H1 (cell line): ENCODE measurements around the gene CAMSAP1. TPM values are rescaled to one million over a fixed set of nuclear protein-coding genes. Genes with fewer than 3 reads are reported as not detected.

Experiments
- CTCF ChIA-PET: fragments of 300-600 bp; sonication (Branson Sonifier 250); formaldehyde crosslinking; loops from one replicate; lab custom pipeline; 2021; ENCODE audit not compliant: partially characterized antibody; lab: Charles Lee
- POLR2A ChIA-PET: fragments of 300-600 bp; sonication (Branson Sonifier 250); formaldehyde crosslinking; loops from one replicate; lab custom pipeline; 2021; ENCODE audit warnings: inconsistent platforms; ENCODE audit not compliant: partially characterized antibody; lab: Charles Lee
- DNase-seq, 2 experiments: peaks; one replicate each; pipeline versions ENCODE4 v3.0.0 to v3.0.0-alpha.2; 2010 to 2022; ENCODE audit warnings: low spot score in 2 of 2, low read depth in 1 of 2, mixed read lengths in 1 of 2
- FAIRE-seq: peaks from 2 replicates; lab custom pipeline; 2011; peaks lifted over from hg19 to GRCh38; lab: Jason Lieb, UNC
- H2AFZ ChIP-seq: 2 replicates; pipeline ENCODE4 v1.8.1; 2012; ENCODE audit warnings: low read length, inconsistent platforms
- H2AK5ac ChIP-seq: 2 replicates; pipeline ENCODE4 v1.6.1; 2013; ENCODE audit warnings: low read depth, low read length
- H2BK120ac ChIP-seq: replicated peaks from 2 replicates; pipeline ENCODE3; 2013; ENCODE audit warnings: low read depth, low read length, inconsistent platforms
- H2BK12ac ChIP-seq: 2 replicates; pipeline ENCODE4 v1.6.1; 2013; ENCODE audit warnings: low read depth, low read length
- H2BK15ac ChIP-seq: 2 replicates; pipeline ENCODE4 v1.6.1; 2013; ENCODE audit warnings: low read length
- H2BK20ac ChIP-seq: 2 replicates; pipeline ENCODE4 v1.6.1; 2013; ENCODE audit warnings: low read length
- H2BK5ac ChIP-seq: 2 replicates; pipeline ENCODE4 v1.6.1; 2013; ENCODE audit warnings: low read depth, low read length
- H3K14ac ChIP-seq: 2 replicates; pipeline ENCODE4 v1.6.1; 2013; ENCODE audit warnings: inconsistent platforms; ENCODE audit not compliant: insufficient read length
- H3K18ac ChIP-seq: 2 replicates; pipeline ENCODE4 v1.6.1; 2013; ENCODE audit warnings: low read length; ENCODE audit errors: extremely low read depth
- H3K23ac ChIP-seq: 2 replicates; pipeline ENCODE4 v1.6.1; 2013; ENCODE audit warnings: inconsistent platforms; ENCODE audit not compliant: insufficient read length
- H3K23me2 ChIP-seq: 2 replicates; pipeline ENCODE4 v1.6.1; 2013; ENCODE audit warnings: low read depth, low read length
- H3K27ac ChIP-seq: 2 replicates; pipeline ENCODE4 v1.6.1; 2011; ENCODE audit warnings: low read depth, low read length, inconsistent platforms
- H3K27me3 ChIP-seq, 4 experiments: replicated peaks in 1 of 4; 1 replicate in 1 of 4; 2 replicates in 3 of 4; pipeline versions ENCODE4 v1.6.1 to v1.8.1; 2011 to 2013; ENCODE audit warnings: low read length in 3 of 4, mild to moderate bottlenecking in 3 of 4, inconsistent platforms in 2 of 4, mixed read lengths in 2 of 4, moderate library complexity in 1 of 4; ENCODE audit not compliant: control insufficient read depth in 3 of 4, insufficient read depth in 3 of 4; ENCODE audit errors: extremely low read depth in 1 of 4
- H3K36me3 ChIP-seq, 4 experiments: 2 replicates each; pipeline versions ENCODE4 v1.6.1 to v1.8.1; 2011 to 2013; ENCODE audit warnings: mild to moderate bottlenecking in 4 of 4, low read length in 3 of 4, moderate library complexity in 2 of 4, control low read depth in 1 of 4, inconsistent platforms in 1 of 4; ENCODE audit not compliant: insufficient read depth in 4 of 4, control insufficient read depth in 2 of 4
- H3K4ac ChIP-seq: replicated peaks from 2 replicates; pipeline ENCODE3; 2013; ENCODE audit warnings: low read length, low read depth, mixed read lengths, inconsistent platforms; ENCODE audit not compliant: insufficient read length
- H3K4me1 ChIP-seq, 4 experiments: replicated peaks in 1 of 4; 1 replicate in 1 of 4; 2 replicates in 3 of 4; pipeline versions ENCODE4 v1.6.1 to v1.8.1; 2011 to 2013; ENCODE audit warnings: low read length in 3 of 4, inconsistent platforms in 2 of 4, mixed read lengths in 1 of 4; ENCODE audit not compliant: insufficient read depth in 4 of 4, control insufficient read depth in 3 of 4
- H3K4me2 ChIP-seq, 2 experiments: 2 replicates each; pipeline versions ENCODE4 v1.6.1 to v1.8.1; 2011 to 2013; ENCODE audit warnings: low read depth in 2 of 2, low read length in 2 of 2, control low read depth in 1 of 2, inconsistent platforms in 1 of 2, mild to moderate bottlenecking in 1 of 2; ENCODE audit not compliant: insufficient read depth in 1 of 2
- H3K4me3 ChIP-seq, 4 experiments: fragments of 200-600, 300-600 bp in 1 of 4; sonication (generic), shearing (Covaris generic), sonication (Bioruptor Twin) in 1 of 4; 2 replicates each; pipeline versions ENCODE4 v1.5.1 to v1.8.1; 2011 to 2016; ENCODE audit warnings: low read length in 4 of 4, low read depth in 3 of 4, control low read depth in 2 of 4, inconsistent platforms in 2 of 4, mild to moderate bottlenecking in 2 of 4, mixed read lengths in 1 of 4, moderate library complexity in 1 of 4; ENCODE audit not compliant: insufficient read depth in 2 of 4; ENCODE audit errors: extremely low read depth in 1 of 4
- H3K56ac ChIP-seq: replicated peaks from 2 replicates; pipeline ENCODE3; 2013; ENCODE audit warnings: low read depth, mild to moderate bottlenecking, mixed read lengths, low read length, inconsistent platforms; ENCODE audit not compliant: insufficient read length
- H3K79me1 ChIP-seq: 2 replicates; pipeline ENCODE4 v1.6.1; 2013; ENCODE audit warnings: low read depth, low read length, control low read depth
- H3K79me2 ChIP-seq, 2 experiments: 2 replicates each; pipeline versions ENCODE4 v1.6.1 to v1.8.1; 2012 to 2013; ENCODE audit warnings: low read length in 2 of 2, mild to moderate bottlenecking in 2 of 2, inconsistent platforms in 1 of 2; ENCODE audit not compliant: insufficient read depth in 2 of 2, control insufficient read depth in 1 of 2
- H3K9ac ChIP-seq, 4 experiments: replicated peaks in 1 of 4; 1 replicate in 1 of 4; 2 replicates in 3 of 4; pipeline versions ENCODE4 v1.6.1 to v1.8.1; 2011 to 2013; ENCODE audit warnings: low read depth in 3 of 4, low read length in 3 of 4, control low read depth in 2 of 4, mild to moderate bottlenecking in 2 of 4, moderate library complexity in 2 of 4, inconsistent platforms in 1 of 4; ENCODE audit errors: extremely low read depth in 1 of 4
- H3K9me3 ChIP-seq, 2 experiments: 2 replicates each; pipeline versions ENCODE4 v1.6.1 to v1.8.1; 2012 to 2013; ENCODE audit warnings: mild to moderate bottlenecking in 2 of 2, moderate library complexity in 2 of 2, control low read depth in 1 of 2, inconsistent platforms in 1 of 2, low read depth in 1 of 2, low read length in 1 of 2, mixed read lengths in 1 of 2; ENCODE audit not compliant: insufficient read depth in 2 of 2
- H4K20me1 ChIP-seq, 2 experiments: replicated peaks in 1 of 2; 2 replicates each; pipeline versions ENCODE3 to v1.8.1; 2011 to 2013; ENCODE audit warnings: inconsistent platforms in 2 of 2, low read length in 2 of 2, mild to moderate bottlenecking in 1 of 2; ENCODE audit not compliant: insufficient read depth in 2 of 2, control insufficient read depth in 1 of 2
- H4K5ac ChIP-seq: 2 replicates; pipeline ENCODE4 v1.6.1; 2013; ENCODE audit warnings: low read length, low read depth, mixed read lengths, inconsistent platforms; ENCODE audit not compliant: insufficient read length
- H4K8ac ChIP-seq: 2 replicates; pipeline ENCODE4 v1.8.0; 2013; ENCODE audit warnings: mild to moderate bottlenecking, moderate library complexity, low read length, inconsistent platforms; ENCODE audit not compliant: insufficient read depth; ENCODE audit errors: extremely low read depth
- H4K91ac ChIP-seq: replicated peaks from 2 replicates; pipeline ENCODE3; 2013; ENCODE audit warnings: low read length, mixed read lengths, inconsistent platforms; ENCODE audit not compliant: insufficient read length
- EP300 ChIP-seq, 2 experiments: IDR thresholded peaks; 1 replicate in 1 of 2; 2 replicates in 1 of 2; pipeline ENCODE4 v1.6.1; 2011 to 2012; ENCODE audit warnings: low read depth in 2 of 2, low read length in 2 of 2, mild to moderate bottlenecking in 2 of 2, borderline replicate concordance in 1 of 2, inconsistent platforms in 1 of 2, moderate library complexity in 1 of 2
- EZH2 ChIP-seq: fragments of 200-600 bp; sonication (generic); IDR thresholded peaks from 2 replicates; pipeline ENCODE4 v1.7.1; 2012; ENCODE audit warnings: low read depth, mild to moderate bottlenecking, moderate library complexity, low read length, inconsistent platforms; ENCODE audit not compliant: severe bottlenecking
- TBP ChIP-seq: IDR thresholded peaks from 2 replicates; pipeline ENCODE4 v1.6.1; 2011; ENCODE audit warnings: low read depth, low read length, improper control_type of control experiment
- WGBS, 2 experiments: shearing (Covaris generic) in 1 of 2; methylation state at CpG; one replicate each; pipeline versions ENCODE4 v1.1.6 to v1.1.7; 2013 to 2015; ENCODE audit warnings: low lambda C conversion rate in 2 of 2, mixed read lengths in 2 of 2, inconsistent platforms in 1 of 2, low coverage in 1 of 2, missing lambda C conversion rate in 1 of 2; ENCODE audit not compliant: insufficient replicate concordance in 2 of 2, insufficient coverage in 1 of 2, insufficient read length in 1 of 2; ENCODE audit errors: extremely low coverage in 1 of 2, missing lambda C conversion rate in 1 of 2; 5-methylcytosine and 5-hydroxymethylcytosine counted together
- polyA plus RNA-seq, 7 experiments: library from polyadenylated mRNA; depleted of rRNA in 3 of 7; stranded (reverse) in 5 of 7; unstranded in 2 of 7; fragments of >200 nt in 5 of 7; fragments of 200-250 nt in 2 of 7; gene quantifications; 1 replicate in 5 of 7; 2 replicates in 1 of 7; 4 replicates in 1 of 7; pipeline versions ENCODE4 v1.2.1 to v1.2.3, GENCODE V29; 2011 to 2013; ENCODE audit warnings: missing spikeins in 2 of 7, mixed read lengths in 2 of 7
- total RNA-seq: library from RNA; stranded (reverse); fragmentation: NEBNext Ultra II Directional; extraction: Animal tissue kit (Norgen Biotek cat#: 25700); gene quantifications from 2 replicates; pipeline ENCODE4 v1.2.1, GENCODE V29; 2021
- TF ChIP-seq, protein P1 (sequence below), 3 experiments: IDR thresholded peaks; 1 replicate in 2 of 3; 2 replicates in 1 of 3; pipeline versions ENCODE4 v1.5.1 to v1.6.1; 2011; ENCODE audit warnings: low read length in 3 of 3, mild to moderate bottlenecking in 3 of 3, inconsistent platforms in 2 of 3, low read depth in 1 of 3, moderate library complexity in 1 of 3; ENCODE audit not compliant: insufficient read depth in 1 of 3; ENCODE audit errors: control extremely low read depth in 1 of 3
- TF ChIP-seq, protein P2 (sequence below): IDR thresholded peaks from 2 replicates; pipeline ENCODE4 v1.6.1; 2012; ENCODE audit warnings: inconsistent platforms

Gene CAMSAP1
- total and polyA plus RNA-seq, 2 of the 8 experiments (the other 6 are each of a cell fraction or from before 2014, with no cell fraction given), result 13.4 to 44.0 TPM

DNA sequence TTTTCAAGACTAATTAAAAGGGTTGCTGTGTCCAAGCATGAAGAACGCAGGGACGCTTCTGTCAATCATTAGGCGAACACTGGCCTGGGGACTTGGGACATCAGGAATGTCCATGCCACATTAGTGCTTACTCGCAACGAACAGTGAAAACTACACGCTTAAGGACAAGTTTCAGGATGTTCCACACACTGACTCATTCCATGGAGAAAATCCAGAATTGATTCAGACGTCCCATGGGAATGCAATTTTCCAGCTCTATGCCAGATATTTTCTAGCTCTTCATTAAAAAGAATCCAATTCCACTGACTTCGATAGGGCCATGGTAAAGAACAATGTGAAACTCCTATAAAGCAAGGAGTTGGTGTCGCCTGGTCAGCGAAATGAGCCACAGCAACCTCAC lies 98.2 kb downstream of the CAMSAP1 start:
- Histone ChIP-seq H2BK15ac (no peak overlapping the region), H3K79me1 (peaks cover 4% of the 10 kb centered on the region), H2BK12ac (no peak overlapping the region), H2BK20ac (no peak overlapping the region), H3K4me3 (no peak overlapping the region), H3K23ac (no peak overlapping the region), H3K23me2 (no peaks in the 10 kb centered on the region), H3K27me3 (no peaks in the 10 kb centered on the region), H3K4ac (no peak overlapping the region), H2AFZ (no peak overlapping the region), H3K36me3 (peaks cover 5 to 36% (median 30%) of the 10 kb centered on the region in 4 experiments; a peak in 7 of 8 replicates), H3K27ac (no peak overlapping the region), H2BK120ac (no peak overlapping the region), H3K4me1 (no peaks in the 10 kb centered on the region; a peak in 1 of 7 replicates), H3K9ac (no peak overlapping the region), H4K5ac (no peak overlapping the region), H3K79me2 (no peaks in the 10 kb centered on the region), H3K56ac (no peak overlapping the region), H4K20me1 (peaks cover 2 to 8% of the 10 kb centered on the region in 2 experiments), H3K18ac (no peak overlapping the region), H3K4me2 (no peak overlapping the region), H3K14ac (no peak overlapping the region), H3K9me3 (no peaks in the 10 kb centered on the region), H4K91ac (no peak overlapping the region), H2BK5ac (no peak overlapping the region), H2AK5ac (no peak overlapping the region), H4K8ac (no peak overlapping the region)
- DNase-seq (no peak), FAIRE-seq (no peak)
- POLR2A ChIA-PET, result no interaction called here
- CTCF ChIA-PET, result interaction anchor here (1.2 kb wide), 1 partner anchor 9 kb away, joined by 5 read pairs; no protein-coding TSS in a partner anchor
- TF ChIP-seq, protein P1, sequence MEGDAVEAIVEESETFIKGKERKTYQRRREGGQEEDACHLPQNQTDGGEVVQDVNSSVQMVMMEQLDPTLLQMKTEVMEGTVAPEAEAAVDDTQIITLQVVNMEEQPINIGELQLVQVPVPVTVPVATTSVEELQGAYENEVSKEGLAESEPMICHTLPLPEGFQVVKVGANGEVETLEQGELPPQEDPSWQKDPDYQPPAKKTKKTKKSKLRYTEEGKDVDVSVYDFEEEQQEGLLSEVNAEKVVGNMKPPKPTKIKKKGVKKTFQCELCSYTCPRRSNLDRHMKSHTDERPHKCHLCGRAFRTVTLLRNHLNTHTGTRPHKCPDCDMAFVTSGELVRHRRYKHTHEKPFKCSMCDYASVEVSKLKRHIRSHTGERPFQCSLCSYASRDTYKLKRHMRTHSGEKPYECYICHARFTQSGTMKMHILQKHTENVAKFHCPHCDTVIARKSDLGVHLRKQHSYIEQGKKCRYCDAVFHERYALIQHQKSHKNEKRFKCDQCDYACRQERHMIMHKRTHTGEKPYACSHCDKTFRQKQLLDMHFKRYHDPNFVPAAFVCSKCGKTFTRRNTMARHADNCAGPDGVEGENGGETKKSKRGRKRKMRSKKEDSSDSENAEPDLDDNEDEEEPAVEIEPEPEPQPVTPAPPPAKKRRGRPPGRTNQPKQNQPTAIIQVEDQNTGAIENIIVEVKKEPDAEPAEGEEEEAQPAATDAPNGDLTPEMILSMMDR (IDR thresholded peaks at IDR 0.05; ENCODE audit: control extremely low read depth in 1 of 3, insufficient read depth in 1 of 3, low read depth in 1 of 3, low read length in 3 of 3), result no peak
- TF ChIP-seq EZH2 (no peak), EP300 (IDR thresholded peaks at IDR 0.05; ENCODE audit: borderline replicate concordance in 1 of 2, low read depth in 2 of 2, low read length in 2 of 2) (no peak), TBP (no peak)
- TF ChIP-seq, protein P2, sequence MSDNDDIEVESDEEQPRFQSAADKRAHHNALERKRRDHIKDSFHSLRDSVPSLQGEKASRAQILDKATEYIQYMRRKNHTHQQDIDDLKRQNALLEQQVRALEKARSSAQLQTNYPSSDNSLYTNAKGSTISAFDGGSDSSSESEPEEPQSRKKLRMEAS, result no peak
- WGBS, 2 experiments, result 93% methylated on average over 10 of the region's 10 CpGs; no CpG with 5 or more reads in 1 of the 2 experiments
